Stimulated activated CD8-positive, alpha-beta memory T cell treated with anti-CD3 and anti-CD28 coated beads, Interleukin-12 subunit alpha, Interleukin-12 subunit beta, amount 100 ng/mL, for 1 hour (primary cell): ENCODE results near the gene GCAT.

Source experiments
- DNase-seq: peaks from one replicate; pipeline ENCODE4 v3.0.0-alpha.2; 2020; ENCODE audit warnings: low read depth

Gene GCAT

GRCh38 chr22:37809672-37810333, 2.1 kb downstream of the GCAT start:
- no peak for DNase-seq

GRCh38 chr22:37811867-37812266, 4.1 kb downstream of the GCAT start:
- DNase-seq: no peak

GRCh38 chr22:37812869-37813678, 5.3 kb downstream of the GCAT start:
- DNase-seq: no peak

- no peak for DNase-seq
These were observed 7.9 kb downstream of the GCAT start for GRCh38 chr22:37815593-37815992.

- DNase-seq: no peak
These were observed 8.9 kb downstream of the GCAT start for GRCh38 chr22:37816543-37817180.

- peak; percentile 68 for DNase-seq
These were observed 10.1 kb downstream of the GCAT start for GRCh38 chr22:37817705-37818408.

- peak; percentile 37 for DNase-seq
These were observed 10.8 kb downstream of the GCAT start for GRCh38 chr22:37818409-37819104.

GRCh38 chr22:37819105-37819433, 11.3 kb downstream of the GCAT start:
- DNase-seq: no peak

GRCh38 chr22:37820350-37820749, 12.6 kb downstream of the GCAT start:
- DNase-seq: no peak

- DNase-seq: no peak
These were observed 14.5 kb downstream of the GCAT start for GRCh38 chr22:37822079-37822833.

GRCh38 chr22:37823134-37823985, 15.6 kb downstream of the GCAT start, which contains the start of gene GALR3:
Gene GALR3 (plus strand): TSS chr22:37823382. CDS start chr22:37823407, 25 bp downstream.
- no peak for DNase-seq

GRCh38 chr22:37824674-37825641, 17.2 kb downstream of the GCAT start:
- DNase-seq: no peak

- DNase-seq: no peak
These were observed 19.3 kb downstream of the GCAT start for GRCh38 chr22:37827056-37827455.

GRCh38 chr22:37830093-37830842, 22.5 kb downstream of the GCAT start:
- DNase-seq: no peak

GRCh38 chr22:37831472-37831871, 23.7 kb downstream of the GCAT start:
- DNase-seq: no peak

- no peak for DNase-seq
These were observed 24.5 kb downstream of the GCAT start for GRCh38 chr22:37832022-37832857.
